A673 (cell line): ENCODE data around the gene SUOX.

Experiments used
- CTCF ChIP-seq: fragments of 300-800, 200-600 bp; sonication (generic); conservative IDR thresholded peaks from 2 replicates; pipeline ENCODE4 v1.5.1; 2017; ENCODE audit warnings: low read depth, mild to moderate bottlenecking, antibody characterized with exemption, low read length, moderate library complexity, mixed read lengths
- EZH2 ChIP-seq: fragments of 200-600 bp; sonication (generic); IDR thresholded peaks from 2 replicates; pipeline ENCODE4 v1.6.1; 2017; ENCODE audit warnings: borderline replicate concordance, low read depth, mild to moderate bottlenecking, mixed read lengths, antibody characterized with exemption, low read length; ENCODE audit not compliant: poor library complexity, severe bottlenecking

- TF ChIP-seq EZH2 (no peak), CTCF (no peak)
Observed at GRCh38 chr12:55972042-55972441, 25.0 kb upstream of the SUOX start.
